GM12878 (cell line): ENCODE measurements around the gene EML1.

Experiments used
- NRF1 ChIP-seq: conservative IDR thresholded peaks from 2 replicates; pipeline ENCODE4 v1.6.1; 2011; ENCODE audit warnings: mild to moderate bottlenecking, low read depth, low read length, improper control_type of control experiment
- SPI1 ChIP-seq: IDR thresholded peaks from 2 replicates; pipeline ENCODE4 v1.6.1; 2011; ENCODE audit warnings: low read depth, mild to moderate bottlenecking, low read length, moderate library complexity, borderline replicate concordance; ENCODE audit not compliant: insufficient read depth
- TF ChIP-seq, protein P1 (sequence below): fragments of 450-650 bp; IDR thresholded peaks from 2 replicates; pipeline ENCODE4 v1.6.1; 2017; ENCODE audit warnings: mild to moderate bottlenecking, moderate library complexity

DNA sequence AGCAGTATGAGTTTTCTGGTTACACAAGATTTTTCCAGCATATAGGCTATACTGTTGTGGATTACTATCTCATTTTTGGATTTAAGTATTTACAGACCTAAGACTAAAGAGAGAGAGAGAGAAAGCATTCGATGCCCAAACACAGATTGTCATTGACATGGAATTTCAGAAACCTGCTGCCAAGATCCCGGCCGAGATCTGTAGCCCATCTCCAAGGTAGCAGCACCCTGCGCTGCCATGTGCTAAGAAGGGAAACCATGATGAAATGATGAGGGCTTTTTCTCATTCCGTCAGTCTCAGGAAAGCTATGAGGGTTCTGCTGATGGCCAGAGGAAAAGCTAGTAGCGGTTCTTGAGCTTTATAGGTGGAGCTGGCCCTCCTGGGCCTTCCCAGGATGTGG, 136.4 kb downstream of the EML1 start:
- TF ChIP-seq, protein P1, sequence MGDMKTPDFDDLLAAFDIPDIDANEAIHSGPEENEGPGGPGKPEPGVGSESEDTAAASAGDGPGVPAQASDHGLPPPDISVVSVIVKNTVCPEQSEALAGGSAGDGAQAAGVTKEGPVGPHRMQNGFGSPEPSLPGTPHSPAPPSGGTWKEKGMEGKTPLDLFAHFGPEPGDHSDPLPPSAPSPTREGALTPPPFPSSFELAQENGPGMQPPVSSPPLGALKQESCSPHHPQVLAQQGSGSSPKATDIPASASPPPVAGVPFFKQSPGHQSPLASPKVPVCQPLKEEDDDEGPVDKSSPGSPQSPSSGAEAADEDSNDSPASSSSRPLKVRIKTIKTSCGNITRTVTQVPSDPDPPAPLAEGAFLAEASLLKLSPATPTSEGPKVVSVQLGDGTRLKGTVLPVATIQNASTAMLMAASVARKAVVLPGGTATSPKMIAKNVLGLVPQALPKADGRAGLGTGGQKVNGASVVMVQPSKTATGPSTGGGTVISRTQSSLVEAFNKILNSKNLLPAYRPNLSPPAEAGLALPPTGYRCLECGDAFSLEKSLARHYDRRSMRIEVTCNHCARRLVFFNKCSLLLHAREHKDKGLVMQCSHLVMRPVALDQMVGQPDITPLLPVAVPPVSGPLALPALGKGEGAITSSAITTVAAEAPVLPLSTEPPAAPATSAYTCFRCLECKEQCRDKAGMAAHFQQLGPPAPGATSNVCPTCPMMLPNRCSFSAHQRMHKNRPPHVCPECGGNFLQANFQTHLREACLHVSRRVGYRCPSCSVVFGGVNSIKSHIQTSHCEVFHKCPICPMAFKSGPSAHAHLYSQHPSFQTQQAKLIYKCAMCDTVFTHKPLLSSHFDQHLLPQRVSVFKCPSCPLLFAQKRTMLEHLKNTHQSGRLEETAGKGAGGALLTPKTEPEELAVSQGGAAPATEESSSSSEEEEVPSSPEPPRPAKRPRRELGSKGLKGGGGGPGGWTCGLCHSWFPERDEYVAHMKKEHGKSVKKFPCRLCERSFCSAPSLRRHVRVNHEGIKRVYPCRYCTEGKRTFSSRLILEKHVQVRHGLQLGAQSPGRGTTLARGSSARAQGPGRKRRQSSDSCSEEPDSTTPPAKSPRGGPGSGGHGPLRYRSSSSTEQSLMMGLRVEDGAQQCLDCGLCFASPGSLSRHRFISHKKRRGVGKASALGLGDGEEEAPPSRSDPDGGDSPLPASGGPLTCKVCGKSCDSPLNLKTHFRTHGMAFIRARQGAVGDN: no peak
- TF ChIP-seq SPI1 (no peak), NRF1 (no peak)
